Measurements from ENCODE around the gene ZSCAN10.

GRCh38 chr16:3044708-3045107 is 54.4 kb downstream of the ZSCAN10 start:
- TF ChIP-seq EZH2 (IDR thresholded peaks at IDR 0.05; ENCODE audit: low read length) = no peak
- TF ChIP-seq, protein P1, sequence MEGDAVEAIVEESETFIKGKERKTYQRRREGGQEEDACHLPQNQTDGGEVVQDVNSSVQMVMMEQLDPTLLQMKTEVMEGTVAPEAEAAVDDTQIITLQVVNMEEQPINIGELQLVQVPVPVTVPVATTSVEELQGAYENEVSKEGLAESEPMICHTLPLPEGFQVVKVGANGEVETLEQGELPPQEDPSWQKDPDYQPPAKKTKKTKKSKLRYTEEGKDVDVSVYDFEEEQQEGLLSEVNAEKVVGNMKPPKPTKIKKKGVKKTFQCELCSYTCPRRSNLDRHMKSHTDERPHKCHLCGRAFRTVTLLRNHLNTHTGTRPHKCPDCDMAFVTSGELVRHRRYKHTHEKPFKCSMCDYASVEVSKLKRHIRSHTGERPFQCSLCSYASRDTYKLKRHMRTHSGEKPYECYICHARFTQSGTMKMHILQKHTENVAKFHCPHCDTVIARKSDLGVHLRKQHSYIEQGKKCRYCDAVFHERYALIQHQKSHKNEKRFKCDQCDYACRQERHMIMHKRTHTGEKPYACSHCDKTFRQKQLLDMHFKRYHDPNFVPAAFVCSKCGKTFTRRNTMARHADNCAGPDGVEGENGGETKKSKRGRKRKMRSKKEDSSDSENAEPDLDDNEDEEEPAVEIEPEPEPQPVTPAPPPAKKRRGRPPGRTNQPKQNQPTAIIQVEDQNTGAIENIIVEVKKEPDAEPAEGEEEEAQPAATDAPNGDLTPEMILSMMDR (optimal IDR thresholded peaks at IDR 0.05 in 1 of 3, IDR thresholded peaks at IDR 0.05 in 1 of 3, conservative IDR thresholded peaks at IDR 0.05 in 1 of 3; ENCODE audit: extremely low read depth in 1 of 3, insufficient read depth in 2 of 3, low read length in 3 of 3) = no peak

Data from keratinocyte (primary cell).